ENCODE results near the gene ATP6V0A1. TPM values are rescaled to one million over a fixed set of nuclear protein-coding genes. Genes with fewer than 3 reads are reported as not detected.

Gene ATP6V0A1
- total and polyA plus RNA-seq, 2 experiments from 2014 or later: 23.9 to 42.3 TPM

- no peak for TF ChIP-seq ZNF462 (CRISPR knock-in tag; IDR thresholded peaks at IDR 0.05)
- TF ChIP-seq EZH2phosphoT487 (IDR thresholded peaks at IDR 0.05; ENCODE audit: unreplicated experiment): no peak
- TF ChIP-seq ETS1 (IDR thresholded peaks at IDR 0.05): no peak
- no peak for TF ChIP-seq STAT1 (IDR thresholded peaks at IDR 0.05; ENCODE audit: unreplicated experiment)
- TF ChIP-seq CTCF (conservative IDR thresholded peaks at IDR 0.05; ENCODE audit: low read depth in 2 of 2): no peak
- TF ChIP-seq POLR2AphosphoS5 (IDR thresholded peaks at IDR 0.05; ENCODE audit: low read depth): no peak
- TF ChIP-seq CREB1 (CRISPR knock-in tag; IDR thresholded peaks at IDR 0.05; ENCODE audit: low read depth): no peak
- TF ChIP-seq EZH2 (IDR thresholded peaks at IDR 0.05; ENCODE audit: low read depth, unreplicated experiment): no peak
- TF ChIP-seq NANOG (IDR thresholded peaks at IDR 0.05; ENCODE audit: borderline replicate concordance): no peak
These were observed 66.5 kb downstream of the ATP6V0A1 start (continued) for GRCh38 chr17:42525221-42525620.

Data from GM23338 (cell line).